HG03558 (cell line): ENCODE measurements around the gene PDX1.

Experiments used
- ATAC-seq: cut with Tn5 transposase; IDR thresholded peaks from one replicate; pipeline ENCODE4 v1.9.1; 2021; ENCODE audit warnings: moderate number of reproducible peaks; ENCODE audit not compliant: unreplicated experiment; ENCODE audit errors: extremely low read depth

The PDX1 gene

DNA sequence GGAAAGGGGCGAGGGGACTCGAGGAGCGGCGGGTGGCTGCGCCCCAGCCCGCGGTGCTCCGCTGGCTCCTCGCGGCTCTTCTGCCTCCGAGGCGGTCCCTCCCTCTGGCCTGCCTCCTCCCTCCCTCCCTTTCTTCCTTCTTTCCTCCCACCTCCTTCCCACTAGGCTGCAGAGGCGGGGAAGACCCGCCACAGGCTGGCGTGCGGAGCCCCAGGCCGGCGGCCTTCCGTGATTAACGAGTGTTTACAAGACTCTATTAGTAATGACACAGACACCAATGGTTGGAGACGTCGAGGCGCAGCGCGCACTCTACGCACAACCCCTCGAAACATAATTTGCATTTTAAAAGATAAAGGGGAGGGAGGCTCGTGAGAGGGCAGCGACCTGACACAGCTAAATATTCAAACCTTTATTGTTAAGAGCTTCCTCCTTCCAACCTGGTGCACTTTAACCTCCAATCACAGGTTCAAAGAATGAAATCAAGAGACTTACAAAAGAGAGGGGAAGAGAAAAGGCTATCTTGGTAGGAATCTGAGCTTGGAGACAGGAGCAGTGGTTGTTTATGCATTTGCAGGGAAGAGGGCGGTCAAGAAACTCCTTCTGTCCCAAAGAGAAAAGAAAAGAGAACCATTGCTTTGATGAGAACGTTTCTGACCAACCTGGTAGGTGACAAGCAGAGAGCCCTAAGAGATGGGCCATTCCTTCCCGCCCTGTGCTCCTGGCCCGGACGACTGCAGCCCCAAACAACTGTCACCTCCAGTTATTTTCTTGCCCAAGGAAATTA lies 49.5 kb downstream of the PDX1 start, which contains the start of gene CDX2:
TSS of gene CDX2 (minus strand) at position 234 of the 784 bp plus-strand sequence. CDS start 309 bp downstream, outside the sequence.
- no peak for ATAC-seq

- ATAC-seq: no peak
Measured at GRCh38 chr13:27969866-27970229, 50.0 kb downstream of the PDX1 start.

DNA sequence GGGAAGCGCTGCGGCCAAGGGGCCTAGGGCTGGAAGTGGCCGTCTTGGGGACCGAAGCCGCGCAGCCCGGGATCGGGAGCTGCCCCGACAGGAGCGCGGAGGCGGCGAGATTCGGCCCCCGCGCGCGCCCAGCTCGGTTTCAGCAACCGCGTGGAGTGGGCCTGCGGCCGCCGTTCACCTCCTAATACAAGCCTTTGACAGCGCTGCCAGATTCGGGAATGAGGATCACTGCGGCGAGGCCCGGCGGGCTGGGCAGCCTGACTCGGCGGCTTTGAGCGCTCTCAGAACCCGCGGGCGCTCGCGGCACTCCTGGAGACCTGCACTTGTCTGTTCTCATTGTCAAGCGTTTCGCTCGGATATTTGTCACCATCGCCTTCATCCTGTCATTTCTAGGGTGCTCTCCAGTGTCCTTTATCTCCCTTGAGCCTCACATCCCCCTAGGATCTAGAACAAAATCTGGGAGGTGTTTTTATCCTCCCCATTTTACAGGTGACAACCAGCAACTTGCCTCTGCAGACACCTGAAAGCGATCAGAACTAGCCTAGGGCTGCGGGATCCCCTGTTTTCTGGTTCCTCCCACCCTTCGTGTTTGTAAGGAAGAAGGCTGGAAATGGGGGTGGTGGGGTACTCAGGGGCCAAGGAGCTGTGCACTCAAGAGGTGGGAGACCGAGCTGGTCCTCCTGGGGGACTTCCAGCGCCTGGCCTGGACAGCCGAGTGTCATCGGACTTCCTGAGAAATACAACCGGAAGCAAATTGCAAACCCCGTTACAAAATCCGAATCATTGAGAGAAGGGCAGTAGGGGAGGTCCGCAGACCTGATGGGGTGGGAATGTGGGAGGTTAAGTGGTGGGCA lies 50.8 kb downstream of the PDX1 start:
- no peak for ATAC-seq

DNA sequence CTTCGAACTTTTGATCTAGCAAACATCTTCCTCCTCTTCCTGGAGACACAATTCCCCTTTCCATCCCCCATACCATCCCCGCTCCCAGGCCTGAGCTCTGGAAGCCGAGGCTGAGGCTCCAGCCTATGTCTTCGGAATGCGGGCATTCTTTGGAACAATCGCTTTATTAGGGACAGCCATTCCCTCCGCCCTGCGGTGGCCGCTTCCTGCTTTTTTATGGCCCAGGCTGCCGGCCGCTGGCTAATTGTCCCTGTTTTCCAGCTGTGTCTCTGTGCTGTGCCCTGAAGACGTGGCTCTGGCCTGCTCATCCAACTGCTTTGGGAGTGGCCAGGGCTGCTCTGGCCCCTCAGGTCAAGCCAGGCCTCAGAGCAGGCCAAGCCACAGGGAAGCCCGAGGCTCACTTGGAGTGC lies 51.4 kb downstream of the PDX1 start:
- no peak for ATAC-seq

GRCh38 chr13:27971776-27972477 lies 52.1 kb downstream of the PDX1 start:
- ATAC-seq: no peak

DNA sequence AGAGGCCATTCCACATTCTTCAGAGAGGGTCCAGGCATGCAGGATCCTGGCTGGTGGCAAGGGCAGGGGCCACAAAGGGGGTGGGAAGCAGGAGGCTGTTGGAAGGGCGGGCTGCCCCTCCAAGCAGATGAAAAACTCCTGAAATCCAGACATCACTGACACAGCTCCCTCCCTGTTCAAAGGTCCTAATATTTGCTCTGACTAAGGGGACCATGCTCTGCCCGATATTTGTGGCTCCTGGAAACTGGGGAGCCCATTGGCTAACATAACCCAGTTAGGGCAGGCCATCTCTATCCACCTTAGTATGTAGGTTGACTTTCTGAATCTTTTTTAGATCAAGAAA lies 52.6 kb downstream of the PDX1 start:
- ATAC-seq: no peak

GRCh38 chr13:27973291-27973690 lies 53.5 kb downstream of the PDX1 start:
- ATAC-seq: no peak

- ATAC-seq: no peak
Measured at GRCh38 chr13:27973961-27974662, 54.3 kb downstream of the PDX1 start.
